GM18870 (cell line): ENCODE results near the gene VCP.

Source experiments
- ATAC-seq: cut with Tn5 transposase; IDR thresholded peaks from one replicate; pipeline ENCODE4 v1.9.1; 2021; ENCODE audit warnings: moderate library complexity; ENCODE audit not compliant: unreplicated experiment

The VCP gene

DNA sequence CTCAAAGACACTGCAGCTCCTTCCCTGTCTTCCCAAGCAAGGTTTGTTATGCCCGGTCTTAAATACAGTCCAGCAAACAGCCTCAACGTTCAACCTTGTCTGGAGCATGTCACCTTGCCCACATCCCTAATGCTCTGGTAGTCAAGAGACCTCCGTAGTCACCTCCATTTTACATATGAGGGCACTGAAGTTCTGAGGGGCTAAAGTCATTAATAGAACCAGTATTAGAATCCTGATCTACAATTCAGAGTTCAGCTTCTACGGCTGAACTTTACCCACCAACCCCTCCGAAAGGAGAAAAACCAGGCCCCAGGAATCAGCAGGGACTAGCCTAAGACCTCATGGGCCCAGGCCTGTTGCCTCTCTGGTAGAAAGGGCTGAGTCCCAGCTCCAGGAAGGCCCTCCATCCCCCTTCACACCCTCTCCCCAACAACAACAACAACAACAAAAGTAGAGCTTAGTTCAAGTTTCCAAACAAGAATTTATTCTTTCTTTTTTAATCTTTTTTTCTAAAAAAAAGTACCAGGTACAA is 31.3 kb upstream of the VCP start:
- ATAC-seq = no peak

DNA sequence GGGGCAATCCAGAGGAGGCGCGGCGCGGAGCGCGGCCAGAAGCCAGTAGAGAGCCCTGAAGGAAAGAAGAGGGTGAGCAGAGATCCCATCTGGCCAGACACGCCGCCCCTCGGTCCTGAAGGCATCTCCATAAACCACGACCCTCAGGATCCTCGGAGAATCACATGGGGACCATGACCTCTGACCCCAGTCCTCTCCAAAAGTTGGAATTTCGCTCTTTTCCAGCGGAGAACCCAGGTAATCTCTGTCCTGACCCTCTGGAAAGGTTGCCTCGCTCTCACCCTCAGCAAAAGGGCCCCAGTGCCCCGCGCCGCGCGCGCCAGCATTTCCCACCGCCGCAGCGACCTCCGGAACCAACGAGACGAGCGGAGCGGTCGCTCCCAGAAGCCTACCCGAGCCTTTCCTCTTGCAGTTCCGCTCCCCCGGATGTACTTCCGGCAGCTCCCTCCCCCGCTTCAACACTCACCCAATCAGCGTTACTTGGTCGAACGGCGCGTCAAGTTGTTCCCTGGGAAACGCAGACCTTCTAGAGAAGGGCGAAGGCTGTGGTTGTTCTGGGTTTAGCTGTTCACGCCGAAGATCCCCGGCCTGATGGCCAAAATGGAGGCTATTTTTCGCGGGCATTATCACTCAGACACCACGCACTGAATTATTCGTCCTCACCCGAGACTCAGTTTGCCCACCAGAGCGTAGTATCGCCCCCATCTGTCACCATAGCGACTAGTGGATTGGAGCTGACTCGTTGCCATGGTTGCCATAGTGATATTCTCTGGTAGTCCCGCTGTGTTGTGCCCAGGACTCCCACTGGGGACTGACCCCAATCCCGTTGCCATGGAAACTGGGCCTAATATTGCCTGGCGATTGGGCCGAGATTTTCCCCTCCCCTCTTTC is 30.6 kb upstream of the VCP start, which contains the start of gene STOML2:
TSS of gene STOML2 (minus strand) at position 363 of the 891 bp plus-strand sequence. CDS start at position 326, 37 bp downstream.
- ATAC-seq = peak; percentile 81

DNA sequence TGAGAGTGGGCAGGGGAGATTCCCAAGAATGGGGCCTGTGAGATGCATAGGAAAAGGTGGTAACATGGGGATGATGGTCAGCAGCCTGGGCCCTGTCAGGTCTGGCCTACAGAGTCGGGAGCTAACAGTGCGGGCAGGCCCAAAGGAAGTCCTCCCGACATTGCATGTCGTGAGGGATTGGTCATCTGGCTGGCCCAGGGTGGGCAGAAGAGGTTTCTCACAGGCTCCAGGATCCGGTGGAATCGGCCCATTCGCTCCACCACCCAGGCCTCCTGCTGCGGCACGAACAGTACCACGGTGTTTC is 30.0 kb upstream of the VCP start:
- no peak for ATAC-seq

GRCh38 chr9:35097573-35097972 is 25.1 kb upstream of the VCP start:
- ATAC-seq = no peak

DNA sequence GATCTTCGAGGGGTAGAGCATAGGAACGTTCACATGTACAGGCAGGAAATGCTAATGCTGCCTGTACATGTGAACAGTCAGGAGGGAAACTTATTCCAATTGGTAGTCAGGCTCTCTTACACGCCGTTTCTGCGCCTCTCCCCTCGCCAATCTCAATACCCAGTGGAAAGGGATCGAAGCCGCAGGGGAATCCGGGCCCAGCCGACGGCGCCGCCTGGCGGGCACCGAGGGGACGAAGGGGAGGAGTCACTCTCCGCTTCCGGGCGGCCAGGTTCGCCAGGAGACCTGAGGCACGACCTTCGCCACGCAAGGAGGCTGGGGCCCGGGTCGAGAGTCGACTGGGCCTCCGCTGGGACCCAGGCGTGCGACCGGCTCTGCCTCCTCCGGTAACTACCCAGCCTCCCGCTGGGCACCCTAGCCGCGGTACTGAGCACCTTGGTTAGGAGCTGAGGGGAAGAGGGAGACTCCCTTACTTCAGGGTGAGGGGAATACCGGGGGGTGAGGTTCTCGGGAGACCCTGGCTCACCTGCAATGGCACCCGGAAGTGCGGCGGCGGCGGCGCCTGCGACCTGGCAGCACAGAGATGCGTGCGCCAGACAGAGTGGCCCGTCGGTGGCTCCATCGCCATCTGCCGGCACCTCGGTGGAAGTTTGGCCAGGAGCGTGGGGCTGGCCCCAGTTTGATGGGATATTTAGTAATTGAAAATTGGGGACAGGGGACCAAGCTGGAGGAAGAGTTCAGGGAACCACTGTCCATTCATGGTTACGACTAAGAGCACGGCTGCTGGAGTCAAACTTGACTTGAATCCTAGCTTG is 23.8 kb upstream of the VCP start, which contains the start of gene PIGO:
TSS of gene PIGO (minus strand) at position 557 of the 815 bp plus-strand sequence. CDS start 1,026 bp downstream, outside the sequence.
- ATAC-seq = peak; percentile 66

- ATAC-seq = no peak
Measured at GRCh38 chr9:35091536-35091935, 19.1 kb upstream of the VCP start.

- no peak for ATAC-seq
Measured at GRCh38 chr9:35089434-35089833, 17.0 kb upstream of the VCP start.

GRCh38 chr9:35085078-35085477 is 12.7 kb upstream of the VCP start:
- no peak for ATAC-seq

DNA sequence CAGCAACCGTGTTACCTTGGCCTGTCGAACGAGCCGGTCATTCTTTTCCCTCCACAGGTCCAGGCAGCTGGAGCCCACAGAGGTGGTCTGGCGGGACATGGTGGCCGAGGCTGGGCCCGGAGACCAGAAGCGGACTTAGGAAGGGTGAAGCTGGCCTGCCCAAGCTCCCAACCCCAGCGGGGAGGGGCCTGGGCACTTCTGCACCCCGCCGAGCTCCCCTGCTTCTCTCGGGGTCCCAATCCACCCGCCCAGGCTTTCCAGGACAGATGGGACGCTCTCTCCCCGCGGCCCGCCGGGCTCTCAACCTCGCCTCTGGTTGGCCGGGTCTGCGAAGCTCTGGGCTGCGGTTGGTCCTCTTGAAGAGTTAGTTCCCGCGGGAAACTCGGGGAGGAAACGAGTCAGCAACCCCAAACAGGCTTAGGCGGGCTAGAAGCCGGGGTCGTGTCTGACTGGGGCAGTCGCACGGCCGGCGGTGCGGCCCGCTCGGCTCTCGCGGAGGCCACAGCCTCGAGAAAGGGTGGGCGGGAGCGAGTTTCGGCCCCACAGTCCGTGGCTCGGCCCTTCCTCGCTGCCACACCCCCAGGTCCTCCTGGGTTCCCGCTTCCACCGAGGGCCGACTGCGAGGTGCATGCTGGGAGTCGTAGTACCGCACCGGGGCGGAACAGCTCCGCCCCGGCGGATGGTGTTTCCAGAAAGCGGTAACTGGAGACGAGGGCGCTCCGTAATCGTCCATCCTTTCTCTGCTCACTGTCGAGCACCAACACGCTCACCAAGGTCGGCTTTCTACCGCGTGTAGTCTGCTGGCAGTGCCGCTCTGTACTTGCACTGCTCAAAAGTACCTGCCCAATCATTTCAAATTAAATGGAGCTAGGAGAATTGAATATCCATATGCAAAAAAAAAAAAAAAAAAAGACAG is 7.3 kb upstream of the VCP start, which contains the start of gene FANCG:
TSS of gene FANCG (minus strand) at position 517 of the 916 bp plus-strand sequence. CDS start at position 99, 418 bp downstream.
- ATAC-seq = peak; percentile 79

DNA sequence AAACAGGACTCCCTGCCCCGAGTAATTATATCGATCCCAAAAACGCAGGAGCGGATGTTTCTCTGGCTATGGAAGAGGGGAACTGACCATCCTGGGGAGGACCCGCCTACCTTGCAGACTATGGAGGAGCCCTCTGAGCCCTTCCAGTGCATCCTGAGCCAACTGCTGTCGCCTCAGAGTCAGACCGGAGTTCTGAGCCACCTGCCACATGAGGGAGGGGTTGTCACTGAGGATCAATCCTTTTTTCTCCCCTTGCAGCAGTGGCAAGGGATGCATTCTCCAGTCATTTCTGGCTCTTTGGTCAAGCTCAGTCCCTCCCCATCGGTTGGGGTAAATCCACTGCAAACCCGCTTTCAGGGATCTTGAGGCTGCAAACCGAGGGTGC is 6.6 kb upstream of the VCP start:
- no peak for ATAC-seq

- no peak for ATAC-seq
Measured at GRCh38 chr9:35078066-35078465, 5.6 kb upstream of the VCP start.

DNA sequence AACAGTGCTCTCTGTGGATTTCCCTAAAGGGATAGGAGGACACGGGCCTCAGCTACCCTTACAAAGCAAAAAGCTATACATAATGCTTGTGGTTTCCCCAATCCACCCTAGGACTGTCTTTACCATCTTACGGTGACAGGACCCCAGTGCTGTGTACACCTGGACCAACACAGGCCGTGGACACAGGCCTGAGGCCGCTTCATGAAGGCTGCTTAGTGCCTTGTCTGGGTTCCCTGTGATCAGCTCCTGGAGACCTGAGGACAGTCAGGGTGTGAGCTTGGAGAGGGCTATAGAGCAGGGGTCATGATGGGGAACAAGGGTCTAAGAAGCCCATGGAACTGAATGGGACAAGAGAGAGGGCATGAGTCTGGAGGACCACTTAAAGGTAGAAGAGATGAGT is 4.4 kb upstream of the VCP start:
- no peak for ATAC-seq

GRCh38 chr9:35075358-35075757 is 2.9 kb upstream of the VCP start:
- no peak for ATAC-seq

- no peak for ATAC-seq
Measured at GRCh38 chr9:35074791-35075190, 2.4 kb upstream of the VCP start.

GRCh38 chr9:35074141-35074540 is 1.7 kb upstream of the VCP start:
- ATAC-seq = no peak

DNA sequence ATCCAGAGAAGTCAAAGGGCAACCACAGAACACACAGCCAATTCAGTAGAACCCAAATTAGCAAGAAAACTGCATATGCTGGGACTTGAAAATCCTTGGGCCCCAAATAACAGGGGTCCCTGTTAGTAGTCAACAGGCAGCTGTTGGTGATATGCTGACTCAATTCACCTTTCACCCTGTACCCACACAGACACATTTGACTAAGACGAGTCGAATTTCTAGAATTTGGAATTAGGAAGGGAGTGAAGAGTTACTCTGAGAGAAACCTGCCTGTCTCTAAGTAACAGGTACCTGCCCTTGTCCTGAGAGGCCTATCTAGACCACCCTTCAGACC is 821 bp upstream of the VCP start:
- ATAC-seq = no peak

DNA sequence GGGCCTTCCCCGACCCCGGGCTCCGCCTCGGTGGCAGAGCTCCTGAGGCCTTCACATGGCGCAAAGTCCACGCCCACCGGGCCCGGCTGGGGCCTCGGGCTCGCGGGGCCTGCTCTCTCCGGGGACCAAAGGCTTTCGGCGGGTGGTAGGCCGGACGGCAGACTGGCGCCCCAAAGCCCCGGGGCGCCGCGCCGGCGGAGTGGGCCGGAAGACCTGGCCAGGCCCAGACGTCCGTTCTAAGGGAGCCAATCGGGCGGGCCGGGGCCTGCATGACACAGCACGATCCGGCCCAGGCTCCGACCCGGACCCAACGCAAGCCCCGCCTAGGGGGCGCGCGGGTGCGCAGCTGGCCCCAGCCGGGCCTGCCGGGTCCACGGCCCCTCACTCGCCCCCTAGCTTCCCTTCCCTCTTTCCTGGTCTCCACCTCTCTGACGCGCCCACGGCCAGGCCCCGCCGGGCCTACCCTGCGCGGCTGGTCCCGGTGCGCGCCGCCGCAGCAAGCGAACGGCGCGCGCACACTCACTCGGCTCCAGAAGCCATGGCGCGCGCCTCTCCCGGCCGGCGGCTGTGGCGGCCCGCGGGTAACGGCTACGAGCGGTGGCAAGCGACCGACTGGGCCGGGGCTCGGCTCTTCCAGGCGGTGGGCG is 488 bp downstream of the VCP start:
- peak; percentile 39 for ATAC-seq

DNA sequence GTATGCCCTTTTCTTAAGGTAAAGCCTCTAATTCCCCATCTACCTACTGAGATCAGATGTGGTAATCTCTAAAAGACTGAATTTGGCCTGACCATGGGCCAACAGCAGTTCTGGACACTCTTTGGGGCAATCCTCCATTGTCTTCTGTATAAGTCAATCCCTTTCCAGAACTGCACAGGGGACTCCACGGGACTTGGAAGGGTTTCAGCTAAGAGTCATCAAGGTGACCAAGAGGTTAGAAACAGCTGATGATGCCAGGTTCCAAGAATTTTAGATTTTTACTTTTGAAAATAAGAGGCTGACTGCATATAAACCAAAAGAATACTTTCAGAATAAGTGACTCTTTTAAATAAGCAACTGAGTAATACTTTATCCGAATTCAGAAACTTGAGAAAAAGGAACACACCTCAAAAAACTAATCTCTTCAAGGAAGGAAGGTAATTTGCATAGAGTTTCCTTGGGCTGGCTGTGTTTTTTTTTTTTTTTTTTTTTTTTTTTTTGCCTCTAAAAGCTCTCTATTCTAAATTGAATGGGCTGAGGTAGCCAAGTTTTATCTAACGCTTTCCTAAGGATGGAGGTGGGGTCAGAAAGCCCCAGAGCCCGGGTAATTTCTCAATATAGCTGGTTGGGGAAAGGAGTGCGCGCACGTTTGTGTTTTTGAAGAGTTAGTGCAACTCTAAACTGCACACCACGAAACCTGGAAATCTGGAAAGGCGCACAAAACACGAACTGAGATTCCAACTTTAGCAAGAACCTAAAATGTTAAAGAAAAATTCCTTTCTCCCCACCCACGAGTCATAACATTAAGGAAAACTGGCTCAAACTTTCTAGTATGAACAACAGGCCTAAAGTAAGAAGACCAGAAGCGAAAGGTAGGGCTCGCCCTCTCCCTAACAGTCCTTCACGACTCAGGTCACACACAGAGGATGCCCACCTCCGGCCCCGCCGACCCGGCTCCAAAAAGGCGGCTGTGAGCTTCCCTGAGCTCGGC is 1.3 kb downstream of the VCP start:
- no peak for ATAC-seq

DNA sequence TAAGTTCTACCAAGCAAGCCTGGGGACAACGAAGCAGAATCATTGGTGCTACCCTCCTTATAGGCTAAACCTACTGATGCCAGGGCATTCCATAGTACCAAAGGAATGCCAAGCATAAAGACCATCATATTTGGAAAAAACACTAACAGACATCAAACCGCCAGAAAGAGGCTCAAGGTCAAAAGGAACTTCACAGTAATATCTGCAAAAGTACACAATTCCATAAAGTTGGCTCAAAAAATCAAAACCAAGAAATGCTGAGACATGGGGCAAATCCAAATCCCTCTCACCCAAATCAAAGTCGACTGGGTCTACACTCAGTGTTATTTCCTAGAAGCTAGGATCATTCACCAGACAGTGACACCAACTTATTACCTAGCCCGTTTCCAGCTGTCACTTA is 3.4 kb downstream of the VCP start:
- no peak for ATAC-seq
